HG03280 (cell line): Measurements from ENCODE around the gene TUBA4B.
"Not testable (repeated sequence)": the region's sequence is repeated elsewhere in the genome, so short reads cannot be mapped to it uniquely, and the experiment has no call there.

Source experiments
- ATAC-seq: cut with Tn5 transposase; IDR thresholded peaks from one replicate; pipeline ENCODE4 v1.9.1; 2021; ENCODE audit warnings: mild to moderate bottlenecking, moderate library complexity; ENCODE audit not compliant: unreplicated experiment

TUBA4B gene

DNA sequence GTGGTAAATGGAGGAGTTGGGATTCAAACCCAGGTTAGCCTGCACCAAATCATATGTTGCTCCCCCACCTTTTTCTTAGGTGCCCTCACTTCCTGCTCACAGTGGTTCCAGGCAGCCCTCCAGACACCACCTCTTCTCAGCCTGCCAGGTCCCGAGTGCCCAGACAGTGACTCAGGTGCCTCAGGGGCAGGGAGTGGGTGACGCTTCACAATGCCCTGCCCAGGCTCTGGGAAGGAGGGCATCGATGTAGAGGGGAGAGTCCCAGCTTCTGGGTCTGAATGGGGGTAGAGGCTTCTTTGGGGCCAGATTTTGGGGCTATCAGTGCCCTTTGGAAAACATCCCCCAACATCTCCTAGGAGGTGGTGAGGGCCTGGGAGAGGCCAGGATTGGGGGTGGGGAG is 20.9 kb downstream of the TUBA4B start:
- ATAC-seq, result no peak

GRCh38 chr2:219274361-219274921 is 21.4 kb downstream of the TUBA4B start:
- no peak for ATAC-seq

DNA sequence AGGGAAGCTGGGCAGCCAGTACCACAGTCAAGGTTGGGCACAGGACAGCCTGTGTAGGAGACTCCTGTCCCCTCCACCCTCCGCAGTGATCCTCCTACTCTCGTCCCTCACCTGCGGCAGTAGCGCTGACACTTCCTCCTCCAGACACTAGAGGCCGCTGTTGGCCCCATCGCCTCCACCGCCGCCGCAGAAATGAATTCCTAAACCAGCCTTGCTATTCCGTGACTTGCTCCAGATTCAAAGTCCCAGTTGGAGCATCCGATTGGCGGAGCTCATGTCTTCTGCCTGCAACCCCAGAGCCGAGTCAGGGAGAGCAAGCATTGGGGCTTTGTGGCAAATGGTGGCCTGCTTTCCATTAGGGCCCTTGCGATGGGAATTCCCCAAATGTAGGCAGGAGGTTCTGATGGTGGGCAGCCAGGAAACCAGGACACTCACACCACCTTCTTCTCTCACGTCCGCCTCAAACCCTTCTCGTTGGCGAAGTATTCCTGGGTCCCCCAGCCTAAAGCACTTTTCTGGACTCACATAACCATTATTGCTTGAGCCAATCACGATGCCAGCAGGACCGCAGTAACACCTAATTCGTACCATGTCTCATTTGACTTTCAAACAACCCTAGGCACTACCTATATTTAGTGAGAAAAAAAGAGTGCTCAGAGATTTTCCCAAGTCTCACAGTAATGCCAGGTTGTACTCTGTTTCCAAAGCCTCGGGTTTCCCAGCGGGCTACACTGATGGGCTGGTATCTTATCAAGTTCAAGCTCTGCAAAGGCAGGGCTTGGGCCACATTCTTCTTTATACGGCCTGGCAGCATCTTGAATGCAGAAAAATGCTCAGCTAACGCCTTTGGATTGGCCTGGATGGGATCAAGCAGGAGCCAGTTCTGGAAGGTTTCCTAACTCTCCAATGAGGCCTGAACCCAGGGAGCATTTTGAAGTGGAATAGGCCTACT is 24.9 kb downstream of the TUBA4B start:
- ATAC-seq, result peak; percentile 26

GRCh38 chr2:219278655-219279150 is 25.7 kb downstream of the TUBA4B start:
- no peak for ATAC-seq

- peak; percentile 85 for ATAC-seq
These were observed 26.3 kb downstream of the TUBA4B start, which contains the start of gene DNAJB2 for GRCh38 chr2:219279151-219279915. Gene DNAJB2 (plus strand): TSS chr2:219279366. CDS start chr2:219279834, 468 bp downstream.

- no peak for ATAC-seq
These were observed 27.0 kb downstream of the TUBA4B start for GRCh38 chr2:219279916-219280516.

- ATAC-seq, result no peak
These were observed 27.6 kb downstream of the TUBA4B start for GRCh38 chr2:219280651-219281050.

GRCh38 chr2:219281588-219281987 is 28.5 kb downstream of the TUBA4B start:
- ATAC-seq, result no peak

GRCh38 chr2:219282375-219282774 is 29.3 kb downstream of the TUBA4B start:
- ATAC-seq, result no peak

DNA sequence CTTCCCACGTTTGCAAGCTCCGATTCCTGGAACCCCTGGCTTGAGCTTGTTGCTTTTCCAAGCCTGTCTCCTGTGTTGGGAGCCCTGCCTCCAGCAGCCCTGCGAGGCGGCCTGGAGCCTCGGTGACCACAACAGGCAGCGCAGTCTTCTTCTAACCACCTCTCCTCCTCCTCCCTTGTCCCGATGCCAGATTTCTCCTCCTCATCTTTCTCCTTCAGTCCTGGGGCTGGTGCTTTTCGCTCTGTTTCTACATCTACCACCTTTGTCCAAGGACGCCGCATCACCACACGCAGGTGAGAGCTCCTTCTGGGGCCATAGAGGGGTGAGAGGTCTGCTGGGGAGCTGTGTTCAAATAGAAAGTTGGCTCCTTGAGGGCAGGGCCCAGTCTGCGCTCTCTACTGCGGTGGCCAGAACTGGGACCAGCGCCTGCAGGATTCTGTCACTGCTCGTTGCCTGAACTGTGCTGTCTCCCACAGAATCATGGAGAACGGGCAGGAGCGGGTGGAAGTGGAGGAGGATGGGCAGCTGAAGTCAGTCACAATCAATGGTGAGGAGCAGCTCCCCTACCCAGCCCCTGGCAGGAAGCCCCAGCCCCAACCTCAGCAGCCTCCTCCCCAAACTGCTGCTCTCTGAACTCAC is 30.0 kb downstream of the TUBA4B start:
- ATAC-seq, result no peak

GRCh38 chr2:219284501-219285372 is 31.7 kb downstream of the TUBA4B start:
- no peak for ATAC-seq

- ATAC-seq, result no peak
These were observed 32.3 kb downstream of the TUBA4B start for GRCh38 chr2:219285373-219285735.

- no peak for ATAC-seq
These were observed 32.9 kb downstream of the TUBA4B start for GRCh38 chr2:219285894-219286425.

DNA sequence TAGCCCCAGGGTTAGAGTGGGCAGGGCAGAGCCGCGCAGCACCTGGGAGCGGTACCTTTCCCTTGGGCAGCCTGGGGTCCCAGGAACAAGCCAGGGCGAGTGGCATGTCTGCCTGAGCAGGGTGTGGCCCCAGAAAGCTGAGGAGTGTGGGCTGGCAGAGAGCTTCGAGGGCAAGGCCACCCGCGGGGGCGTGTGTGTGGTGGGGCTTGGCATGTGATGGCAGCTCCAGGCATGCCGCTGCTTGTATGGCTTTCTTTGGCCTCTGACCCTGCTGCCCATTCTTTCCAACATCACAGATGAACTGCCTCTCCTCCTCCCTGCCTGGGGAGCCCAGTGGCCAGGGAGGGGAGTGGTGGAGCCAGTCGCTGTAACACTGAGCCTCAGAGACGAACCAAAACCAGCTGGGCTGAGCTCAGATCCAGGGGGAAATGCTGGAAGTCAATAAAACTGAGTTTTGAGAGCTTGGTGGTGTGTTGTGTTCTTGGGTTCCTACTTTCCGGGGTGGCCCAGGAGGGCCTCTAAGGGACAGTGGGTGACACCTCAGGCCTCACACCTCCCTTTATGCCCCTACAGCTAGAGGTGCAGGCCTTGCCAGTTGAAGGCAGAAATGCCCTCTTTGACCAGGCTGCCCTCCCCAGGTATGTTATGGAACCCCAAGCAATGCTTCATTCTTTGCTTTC is 33.5 kb downstream of the TUBA4B start:
- no peak for ATAC-seq

DNA sequence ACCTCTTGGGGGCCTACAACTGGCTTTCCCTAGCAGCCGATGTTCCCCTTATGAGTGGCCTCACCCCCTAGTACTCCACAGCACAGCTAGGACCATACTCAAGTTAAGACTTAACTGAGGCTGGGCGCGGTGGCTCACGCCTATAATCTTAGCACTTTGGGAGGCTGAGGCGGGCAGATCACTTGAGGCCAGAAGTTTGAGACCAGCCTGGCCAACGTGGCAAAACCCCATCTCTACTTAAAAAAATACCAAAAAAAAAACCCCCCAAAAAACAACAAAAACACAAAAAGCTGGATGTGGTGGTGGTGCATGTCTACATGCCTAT is 34.0 kb downstream of the TUBA4B start:
- not testable (repeated sequence) for ATAC-seq

- no peak for ATAC-seq
These were observed 34.7 kb downstream of the TUBA4B start for GRCh38 chr2:219287580-219288265.

DNA sequence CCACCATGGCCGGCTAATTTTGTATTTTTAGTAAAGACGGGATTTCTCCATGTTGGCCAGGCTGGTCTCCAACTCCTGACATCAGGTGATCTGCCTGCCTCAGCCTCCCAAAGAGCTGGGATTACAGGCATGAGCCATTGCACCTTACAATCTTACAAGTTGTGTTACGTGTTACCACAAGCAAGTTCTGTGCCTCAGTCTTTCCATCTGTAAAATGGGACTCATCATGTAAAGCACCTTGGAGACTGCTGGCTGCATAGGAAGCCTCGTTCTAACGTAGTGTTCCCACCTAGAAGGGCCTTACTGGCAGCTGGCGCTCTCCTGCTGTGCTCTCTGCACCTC is 36.1 kb downstream of the TUBA4B start:
- ATAC-seq, result no peak
